HUES48 (cell line): ENCODE measurements around the gene EML5.
A peak's percentile ranks its signal among the peaks of the same experiment; 100 is the strongest.

Experiments
- H3K27ac ChIP-seq: one replicate; pipeline ENCODE4 v1.7.0; 2013; ENCODE audit warnings: low read depth, low read length, inconsistent platforms
- H3K27me3 ChIP-seq: 2 replicates; pipeline ENCODE4 v1.6.1; 2013; ENCODE audit warnings: mild to moderate bottlenecking, low read length; ENCODE audit not compliant: control insufficient read depth, insufficient read depth
- H3K36me3 ChIP-seq: 2 replicates; pipeline ENCODE4 v1.6.1; 2013; ENCODE audit warnings: low read length; ENCODE audit not compliant: control insufficient read depth, insufficient read depth
- H3K4me1 ChIP-seq: 2 replicates; pipeline ENCODE4 v1.6.1; 2013; ENCODE audit warnings: mild to moderate bottlenecking, low read length; ENCODE audit not compliant: control insufficient read depth, insufficient read depth
- H3K4me3 ChIP-seq: 2 replicates; pipeline ENCODE4 v1.5.1; 2013; ENCODE audit warnings: mild to moderate bottlenecking, low read depth, low read length
- H3K9ac ChIP-seq: 2 replicates; pipeline ENCODE4 v1.6.1; 2013; ENCODE audit warnings: mild to moderate bottlenecking, low read depth, low read length, moderate library complexity
- H3K9me3 ChIP-seq: 2 replicates; pipeline ENCODE4 v1.6.1; 2013; ENCODE audit warnings: low read length; ENCODE audit not compliant: control insufficient read depth, insufficient read depth

The EML5 gene

GRCh38 chr14:88727057-88727456, 65.7 kb downstream of the EML5 start:
- H3K9me3 ChIP-seq = no peaks in the 10 kb centered on the region
- H3K36me3 ChIP-seq = no peaks in the 10 kb centered on the region
- no peaks in the 10 kb centered on the region for H3K27me3 ChIP-seq
- no peak overlapping the region for H3K27ac ChIP-seq
- no peak overlapping the region for H3K4me3 ChIP-seq
- no peak overlapping the region for H3K9ac ChIP-seq
- no peaks in the 10 kb centered on the region for H3K4me1 ChIP-seq

- H3K4me1 ChIP-seq = no peaks in the 10 kb centered on the region
- no peak overlapping the region for H3K9ac ChIP-seq
- H3K27me3 ChIP-seq = no peaks in the 10 kb centered on the region
- no peak overlapping the region for H3K27ac ChIP-seq
- H3K9me3 ChIP-seq = no peaks in the 10 kb centered on the region
- H3K36me3 ChIP-seq = no peaks in the 10 kb centered on the region
- no peak overlapping the region for H3K4me3 ChIP-seq
Observed at GRCh38 chr14:88710709-88711108, 82.0 kb downstream of the EML5 start.

- H3K4me1 ChIP-seq = no peaks in the 10 kb centered on the region
- H3K27ac ChIP-seq = no peak overlapping the region
- H3K36me3 ChIP-seq = no peaks in the 10 kb centered on the region
- H3K4me3 ChIP-seq = no peak overlapping the region
- H3K27me3 ChIP-seq = no peaks in the 10 kb centered on the region
- H3K9ac ChIP-seq = no peak overlapping the region
- no peaks in the 10 kb centered on the region for H3K9me3 ChIP-seq
Observed at GRCh38 chr14:88707088-88707487, 85.7 kb downstream of the EML5 start.

- Histone ChIP-seq H3K9ac (no peak overlapping the region), H3K4me3 (no peak overlapping the region), H3K36me3 (no peaks in the 10 kb centered on the region), H3K27ac (no peak overlapping the region), H3K4me1 (no peaks in the 10 kb centered on the region), H3K9me3 (no peaks in the 10 kb centered on the region), H3K27me3 (no peaks in the 10 kb centered on the region)
Observed at GRCh38 chr14:88706425-88706824, 86.3 kb downstream of the EML5 start.

GRCh38 chr14:88698651-88699050, 94.1 kb downstream of the EML5 start:
- H3K4me3 ChIP-seq = no peak overlapping the region
- H3K9me3 ChIP-seq = no peaks in the 10 kb centered on the region
- H3K36me3 ChIP-seq = no peaks in the 10 kb centered on the region
- H3K4me1 ChIP-seq = no peaks in the 10 kb centered on the region
- no peaks in the 10 kb centered on the region for H3K27me3 ChIP-seq
- no peak overlapping the region for H3K9ac ChIP-seq
- H3K27ac ChIP-seq = no peak overlapping the region

- H3K9me3 ChIP-seq = no peaks in the 10 kb centered on the region
- H3K4me3 ChIP-seq = no peak overlapping the region
- no peak overlapping the region for H3K27ac ChIP-seq
- H3K4me1 ChIP-seq = no peaks in the 10 kb centered on the region
- no peaks in the 10 kb centered on the region for H3K27me3 ChIP-seq
- no peaks in the 10 kb centered on the region for H3K36me3 ChIP-seq
- no peak overlapping the region for H3K9ac ChIP-seq
Observed at GRCh38 chr14:88695870-88696269, 96.9 kb downstream of the EML5 start.

GRCh38 chr14:88688386-88688785, 104.4 kb downstream of the EML5 start:
- Histone ChIP-seq H3K4me1 (no peaks in the 10 kb centered on the region), H3K36me3 (no peaks in the 10 kb centered on the region), H3K27ac (no peak overlapping the region), H3K27me3 (no peaks in the 10 kb centered on the region), H3K4me3 (no peak overlapping the region), H3K9ac (no peak overlapping the region), H3K9me3 (no peaks in the 10 kb centered on the region)

- Histone ChIP-seq H3K9me3 (no peaks in the 10 kb centered on the region), H3K27ac (no peak overlapping the region), H3K9ac (no peak overlapping the region), H3K4me1 (peaks cover 10% of the 10 kb centered on the region), H3K4me3 (no peak overlapping the region), H3K36me3 (no peaks in the 10 kb centered on the region), H3K27me3 (no peaks in the 10 kb centered on the region)
Observed at GRCh38 chr14:88683119-88683518, 109.6 kb downstream of the EML5 start.

- no peaks in the 10 kb centered on the region for H3K9me3 ChIP-seq
- H3K27me3 ChIP-seq = no peaks in the 10 kb centered on the region
- H3K27ac ChIP-seq = peak overlapping the region; percentile 72
- peaks cover 10% of the 10 kb centered on the region for H3K4me1 ChIP-seq
- H3K4me3 ChIP-seq = no peak overlapping the region
- peak overlapping the region; percentile 39; the same call in 1 of the 2 replicates for H3K9ac ChIP-seq
- no peaks in the 10 kb centered on the region for H3K36me3 ChIP-seq
Observed at GRCh38 chr14:88682495-88683114, 110.1 kb downstream of the EML5 start.

- Histone ChIP-seq H3K36me3 (no peaks in the 10 kb centered on the region), H3K4me3 (no peak overlapping the region), H3K9ac (peak overlapping the region; percentile 39; the same call in 1 of the 2 replicates), H3K4me1 (peaks cover 10% of the 10 kb centered on the region), H3K27ac (peak overlapping the region; percentile 72), H3K27me3 (no peaks in the 10 kb centered on the region), H3K9me3 (no peaks in the 10 kb centered on the region)
Observed at GRCh38 chr14:88681755-88682494, 110.8 kb downstream of the EML5 start.

GRCh38 chr14:88669346-88669745, 123.4 kb downstream of the EML5 start:
- Histone ChIP-seq H3K27me3 (no peaks in the 10 kb centered on the region), H3K36me3 (no peaks in the 10 kb centered on the region), H3K4me1 (no peaks in the 10 kb centered on the region), H3K4me3 (no peak overlapping the region), H3K9me3 (no peaks in the 10 kb centered on the region), H3K27ac (no peak overlapping the region), H3K9ac (no peak overlapping the region)
